OCI-LY1 (cell line): ENCODE measurements around the gene GGN.

Source experiments
- H2AFZ ChIP-seq: fragments of 200-600 bp; sonication (generic), shearing (Covaris generic); 2 replicates; pipeline ENCODE4 v1.6.0; 2014; ENCODE audit warnings: antibody characterized with exemption, mild to moderate bottlenecking, low read length
- H3F3A ChIP-seq: fragments of 200-600 bp; sonication (generic), shearing (Covaris generic); 2 replicates; pipeline ENCODE4 v1.6.0; 2014; ENCODE audit warnings: mild to moderate bottlenecking, antibody characterized with exemption, low read length, moderate library complexity; ENCODE audit not compliant: insufficient read depth
- H3K27ac ChIP-seq: fragments of 200-600 bp; sonication (generic); 2 replicates; pipeline ENCODE4 v1.5.1; 2014; ENCODE audit warnings: low read length, mixed run types, mild to moderate bottlenecking, low read depth; ENCODE audit not compliant: poor library complexity, severe bottlenecking
- H3K27me3 ChIP-seq: fragments of 200-600 bp; sonication (generic); 2 replicates; pipeline ENCODE4 v1.6.0; 2014; ENCODE audit warnings: antibody characterized with exemption, mild to moderate bottlenecking, low read length, moderate library complexity; ENCODE audit not compliant: insufficient read depth
- H3K36me3 ChIP-seq: fragments of 200-600 bp; sonication (generic); 2 replicates; pipeline ENCODE4 v1.6.1; 2014; ENCODE audit warnings: mild to moderate bottlenecking, antibody characterized with exemption, low read length, moderate library complexity, mixed read lengths; ENCODE audit not compliant: insufficient read depth
- H3K4me1 ChIP-seq: fragments of 200-600 bp; sonication (generic); 2 replicates; pipeline ENCODE4 v1.5.1; 2014; ENCODE audit warnings: mild to moderate bottlenecking, low read length, moderate library complexity; ENCODE audit not compliant: insufficient read depth, severe bottlenecking
- H3K4me2 ChIP-seq: fragments of 200-600 bp; sonication (generic), shearing (Covaris generic); 2 replicates; pipeline ENCODE4 v1.6.1; 2014; ENCODE audit warnings: low read length
- H3K4me3 ChIP-seq: fragments of 200-600 bp; sonication (generic); 2 replicates; pipeline ENCODE4 v1.5.1; 2014; ENCODE audit warnings: low read length, low read depth, mild to moderate bottlenecking, mixed read lengths; ENCODE audit not compliant: poor library complexity, severe bottlenecking
- H3K79me2 ChIP-seq: fragments of 200-600 bp; shearing (Covaris generic); 2 replicates; pipeline ENCODE4 v1.6.1; 2016; ENCODE audit warnings: mixed run types, low read length, mixed read lengths; ENCODE audit not compliant: insufficient read depth
- H3K9ac ChIP-seq: fragments of 200-600 bp; sonication (generic), shearing (Covaris generic); 2 replicates; pipeline ENCODE4 v1.6.1; 2014; ENCODE audit warnings: mild to moderate bottlenecking, low read length, mixed read lengths
- H3K9me2 ChIP-seq: fragments of 200-600 bp; sonication (generic), shearing (Covaris generic); 2 replicates; pipeline ENCODE4 v1.6.1; 2014; ENCODE audit warnings: low read depth, mild to moderate bottlenecking, low read length, mixed read lengths
- H3K9me3 ChIP-seq: fragments of 200-600 bp; shearing (Covaris generic); 2 replicates; pipeline ENCODE4 v1.6.1; 2014; ENCODE audit warnings: low read length, mixed read lengths
- H4K20me1 ChIP-seq: fragments of 200-600 bp; sonication (generic), shearing (Covaris generic); 2 replicates; pipeline ENCODE4 v1.6.0; 2016; ENCODE audit warnings: mild to moderate bottlenecking, low read length; ENCODE audit not compliant: insufficient read depth
- CTCF ChIP-seq: fragments of 200-600 bp; sonication (generic), shearing (Covaris generic); IDR thresholded peaks from 2 replicates; pipeline ENCODE4 v1.5.1; 2017; ENCODE audit warnings: mild to moderate bottlenecking, antibody characterized with exemption, low read length, moderate library complexity, mixed read lengths
- EZH2 ChIP-seq: fragments of 200-600 bp; sonication (generic), shearing (Covaris generic); IDR thresholded peaks from 2 replicates; pipeline ENCODE4 v1.8.0; 2017; ENCODE audit warnings: borderline replicate concordance, mixed run types, mild to moderate bottlenecking, antibody characterized with exemption, low read length, moderate library complexity, mixed read lengths

The GGN gene

GRCh38 chr19:38355728-38356725 lies 31.8 kb downstream of the GGN start:
- H3K9me3 ChIP-seq, result no peaks in the 10 kb centered on the region
- no peaks in the 10 kb centered on the region for H3K4me1 ChIP-seq
- H3K36me3 ChIP-seq, result no peaks in the 10 kb centered on the region
- no peak overlapping the region for H3K4me3 ChIP-seq
- no peak overlapping the region for H3K9ac ChIP-seq
- H3K79me2 ChIP-seq, result no peaks in the 10 kb centered on the region
- H3K27me3 ChIP-seq, result peaks cover 10% of the 10 kb centered on the region; the same call in 1 of the 2 replicates
- H3F3A ChIP-seq, result no peaks in the 10 kb centered on the region
- H2AFZ ChIP-seq, result no peak overlapping the region
- no peaks in the 10 kb centered on the region for H4K20me1 ChIP-seq
- no peaks in the 10 kb centered on the region for H3K9me2 ChIP-seq
- no peak overlapping the region for H3K27ac ChIP-seq
- TF ChIP-seq EZH2, result no peak
- TF ChIP-seq CTCF, result no peak
- no peak overlapping the region for H3K4me2 ChIP-seq

DNA sequence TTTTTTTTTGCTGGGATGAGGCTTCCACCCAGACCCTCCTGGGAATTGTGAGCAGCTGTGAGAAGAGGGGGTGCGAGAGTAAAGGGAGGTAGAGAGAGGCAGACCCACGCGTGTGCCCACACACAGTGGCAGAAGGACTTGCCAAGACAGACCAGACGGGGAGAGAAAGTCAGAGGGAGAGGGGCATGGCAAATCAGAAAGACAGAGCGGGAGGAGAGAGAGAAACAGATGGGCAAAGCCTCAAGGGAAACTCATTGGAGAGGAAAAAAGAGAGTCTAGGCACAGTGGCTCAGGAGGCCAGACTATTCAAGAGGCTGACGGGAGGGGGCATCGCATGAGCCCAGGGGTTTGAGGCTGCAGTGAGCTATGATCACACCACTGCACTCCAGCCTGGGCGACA lies 35.2 kb downstream of the GGN start:
- Histone ChIP-seq H3K4me3 (no peak overlapping the region), H3K9me2 (no peaks in the 10 kb centered on the region), H2AFZ (no peak overlapping the region), H3K79me2 (no peaks in the 10 kb centered on the region), H3K4me2 (no peak overlapping the region), H3K36me3 (no peaks in the 10 kb centered on the region), H4K20me1 (no peaks in the 10 kb centered on the region), H3K9me3 (no peaks in the 10 kb centered on the region), H3K4me1 (no peaks in the 10 kb centered on the region), H3K9ac (no peak overlapping the region), H3K27ac (no peak overlapping the region), H3F3A (no peaks in the 10 kb centered on the region), H3K27me3 (peaks cover 3% of the 10 kb centered on the region; the same call in 1 of the 2 replicates)
- TF ChIP-seq EZH2 (no peak), CTCF (no peak)

GRCh38 chr19:38351865-38352395 lies 35.9 kb downstream of the GGN start:
- Histone ChIP-seq H3K4me1 (no peaks in the 10 kb centered on the region), H3F3A (no peaks in the 10 kb centered on the region), H3K9me3 (no peaks in the 10 kb centered on the region), H3K36me3 (no peaks in the 10 kb centered on the region), H4K20me1 (no peaks in the 10 kb centered on the region), H2AFZ (no peak overlapping the region), H3K4me3 (no peak overlapping the region), H3K27me3 (peaks cover 3% of the 10 kb centered on the region; the same call in 1 of the 2 replicates), H3K9ac (no peak overlapping the region), H3K9me2 (no peaks in the 10 kb centered on the region), H3K79me2 (no peaks in the 10 kb centered on the region), H3K27ac (no peak overlapping the region), H3K4me2 (no peak overlapping the region)
- TF ChIP-seq EZH2, result no peak
- no peak for TF ChIP-seq CTCF
